Measurements from ENCODE around the gene PLEKHA8.
A peak's percentile ranks its signal among the peaks of the same experiment; 100 is the strongest.

Gene PLEKHA8

GRCh38 chr7:30003098-30003497, 25.1 kb upstream of the PLEKHA8 start:
- no peaks in the 10 kb centered on the region for H3K9me3 Mint-ChIP-seq
- peaks cover 11% of the 10 kb centered on the region for H3K4me1 Mint-ChIP-seq (ENCODE audit: low read depth)
- intact Hi-C loops (cut with micrococcal nuclease): no loop called here

GRCh38 chr7:30005464-30005863, 22.7 kb upstream of the PLEKHA8 start:
- H3K9me3 Mint-ChIP-seq: no peaks in the 10 kb centered on the region
- intact Hi-C loops (cut with micrococcal nuclease): no loop called here
- H3K27ac Mint-ChIP-seq: no peak overlapping the region
- H3K4me1 Mint-ChIP-seq (ENCODE audit: low read depth): peaks cover 3% of the 10 kb centered on the region
- H3K36me3 Mint-ChIP-seq (ENCODE audit: low read depth): peaks cover under 1% of the 10 kb centered on the region
- no peak overlapping the region for H3K4me3 Mint-ChIP-seq
- no peaks in the 10 kb centered on the region for H3K27me3 Mint-ChIP-seq

More at GRCh38 chr7:30003098-30003497, 25.1 kb upstream of the PLEKHA8 start:
- Mint-ChIP-seq H3K36me3 (ENCODE audit: low read depth) (peaks cover 8% of the 10 kb centered on the region), H3K4me3 (no peak overlapping the region), H3K27me3 (no peaks in the 10 kb centered on the region), H3K27ac (no peak overlapping the region)

- intact Hi-C loops (cut with micrococcal nuclease): no loop called here
- Mint-ChIP-seq H3K27ac (no peak overlapping the region), H3K4me1 (ENCODE audit: low read depth) (no peaks in the 10 kb centered on the region), H3K27me3 (no peaks in the 10 kb centered on the region), H3K4me3 (no peak overlapping the region), H3K36me3 (ENCODE audit: low read depth) (peaks cover 19% of the 10 kb centered on the region), H3K9me3 (no peaks in the 10 kb centered on the region)
Measured at GRCh38 chr7:30010021-30010420, 18.2 kb upstream of the PLEKHA8 start.

GRCh38 chr7:30012757-30013156, 15.5 kb upstream of the PLEKHA8 start:
- no peaks in the 10 kb centered on the region for H3K4me1 Mint-ChIP-seq (ENCODE audit: low read depth)
- intact Hi-C loops (cut with micrococcal nuclease): no loop called here
- no peaks in the 10 kb centered on the region for H3K27me3 Mint-ChIP-seq
- peaks cover 42% of the 10 kb centered on the region for H3K36me3 Mint-ChIP-seq (ENCODE audit: low read depth)
- no peak overlapping the region for H3K4me3 Mint-ChIP-seq
- no peak overlapping the region for H3K27ac Mint-ChIP-seq
- no peaks in the 10 kb centered on the region for H3K9me3 Mint-ChIP-seq

- peaks cover 11% of the 10 kb centered on the region for H3K4me1 Mint-ChIP-seq (ENCODE audit: low read depth)
- peaks cover 50% of the 10 kb centered on the region for H3K36me3 Mint-ChIP-seq (ENCODE audit: low read depth)
- intact Hi-C loops (cut with micrococcal nuclease): no loop called here
- no peaks in the 10 kb centered on the region for H3K27me3 Mint-ChIP-seq
- H3K4me3 Mint-ChIP-seq: no peak overlapping the region
- H3K27ac Mint-ChIP-seq: no peak overlapping the region
- no peaks in the 10 kb centered on the region for H3K9me3 Mint-ChIP-seq
Measured at GRCh38 chr7:30018451-30018850, 9.8 kb upstream of the PLEKHA8 start.

- Mint-ChIP-seq H3K4me1 (ENCODE audit: low read depth) (peaks cover 16% of the 10 kb centered on the region), H3K4me3 (no peak overlapping the region), H3K9me3 (no peaks in the 10 kb centered on the region), H3K27me3 (no peaks in the 10 kb centered on the region), H3K27ac (no peak overlapping the region), H3K36me3 (ENCODE audit: low read depth) (peaks cover 43% of the 10 kb centered on the region)
- intact Hi-C loops (cut with micrococcal nuclease): no loop called here
Measured at GRCh38 chr7:30019387-30019786, 8.8 kb upstream of the PLEKHA8 start.

- H3K4me1 Mint-ChIP-seq (ENCODE audit: low read depth): peaks cover 21% of the 10 kb centered on the region
- intact Hi-C loops (cut with micrococcal nuclease): no loop called here
- no peaks in the 10 kb centered on the region for H3K27me3 Mint-ChIP-seq
- no peaks in the 10 kb centered on the region for H3K9me3 Mint-ChIP-seq
- no peak overlapping the region for H3K4me3 Mint-ChIP-seq
- no peak overlapping the region for H3K27ac Mint-ChIP-seq
- H3K36me3 Mint-ChIP-seq (ENCODE audit: low read depth): peaks cover 37% of the 10 kb centered on the region
Measured at GRCh38 chr7:30019960-30020359, 8.3 kb upstream of the PLEKHA8 start.

- H3K36me3 Mint-ChIP-seq (ENCODE audit: low read depth): peaks cover 34% of the 10 kb centered on the region
Measured at GRCh38 chr7:30020535-30020934, 7.7 kb upstream of the PLEKHA8 start.

GRCh38 chr7:30022991-30023390, 5.2 kb upstream of the PLEKHA8 start:
- intact Hi-C loops (cut with micrococcal nuclease): no loop called here
- Mint-ChIP-seq H3K27me3 (no peaks in the 10 kb centered on the region), H3K36me3 (ENCODE audit: low read depth) (peaks cover 11% of the 10 kb centered on the region), H3K9me3 (no peaks in the 10 kb centered on the region), H3K4me3 (no peak overlapping the region), H3K4me1 (ENCODE audit: low read depth) (peaks cover 36% of the 10 kb centered on the region), H3K27ac (no peak overlapping the region)

More at GRCh38 chr7:30020535-30020934, 7.7 kb upstream of the PLEKHA8 start:
- intact Hi-C loops (cut with micrococcal nuclease): no loop called here
- Mint-ChIP-seq H3K4me1 (ENCODE audit: low read depth) (peaks cover 27% of the 10 kb centered on the region), H3K27me3 (no peaks in the 10 kb centered on the region), H3K9me3 (no peaks in the 10 kb centered on the region), H3K4me3 (no peak overlapping the region), H3K27ac (no peak overlapping the region)

- intact Hi-C loops (cut with micrococcal nuclease): no loop called here
Measured at GRCh38 chr7:30023524-30023923, 4.7 kb upstream of the PLEKHA8 start.

GRCh38 chr7:30026229-30027064, 1.8 kb upstream of the PLEKHA8 start, which contains the start of gene FKBP14:
Gene FKBP14 (minus strand): TSS chr7:30026702. CDS start chr7:30026508, 194 bp downstream.
- H3K36me3 Mint-ChIP-seq (ENCODE audit: low read depth): peaks cover 10% of the 10 kb centered on the region
- intact Hi-C loops (cut with micrococcal nuclease): no loop called here
- no peaks in the 10 kb centered on the region for H3K27me3 Mint-ChIP-seq
- no peaks in the 10 kb centered on the region for H3K9me3 Mint-ChIP-seq
- H3K4me1 Mint-ChIP-seq (ENCODE audit: low read depth): peaks cover 36% of the 10 kb centered on the region
- H3K27ac Mint-ChIP-seq: peak within 1 kb of the TSS; percentile 84
- H3K4me3 Mint-ChIP-seq: peak within 1 kb of the TSS; percentile 87

More at GRCh38 chr7:30023524-30023923, 4.7 kb upstream of the PLEKHA8 start:
- Mint-ChIP-seq H3K9me3 (no peaks in the 10 kb centered on the region), H3K4me1 (ENCODE audit: low read depth) (peaks cover 36% of the 10 kb centered on the region), H3K27ac (no peak overlapping the region), H3K36me3 (ENCODE audit: low read depth) (peaks cover 6% of the 10 kb centered on the region), H3K27me3 (no peaks in the 10 kb centered on the region), H3K4me3 (no peak overlapping the region)

- Mint-ChIP-seq H3K36me3 (ENCODE audit: low read depth) (peaks cover 7% of the 10 kb centered on the region), H3K27me3 (no peaks in the 10 kb centered on the region), H3K4me1 (ENCODE audit: low read depth) (peaks cover 36% of the 10 kb centered on the region), H3K4me3 (peak overlapping the region; percentile 87), H3K9me3 (no peaks in the 10 kb centered on the region), H3K27ac (peak overlapping the region; percentile 84)
- intact Hi-C loops (cut with micrococcal nuclease): no loop called here
Measured at GRCh38 chr7:30027065-30027456, 1.2 kb upstream of the PLEKHA8 start.

- H3K4me1 Mint-ChIP-seq (ENCODE audit: low read depth): peaks cover 32% of the 10 kb centered on the region
- intact Hi-C loops (cut with micrococcal nuclease): loop anchor here (2.0 kb wide), 1 partner anchor 39 kb away; the partner anchor contains the start of gene SCRN1
Measured at GRCh38 chr7:30027740-30028215, 434 bp upstream of the PLEKHA8 start.

More at GRCh38 chr7:30027740-30028215, 434 bp upstream of the PLEKHA8 start:
- H3K36me3 Mint-ChIP-seq (ENCODE audit: low read depth): peaks cover 7% of the 10 kb centered on the region
- H3K27ac Mint-ChIP-seq: peak overlapping the region; percentile 84
- H3K27me3 Mint-ChIP-seq: no peaks in the 10 kb centered on the region
- H3K4me3 Mint-ChIP-seq: peak overlapping the region; percentile 87
- H3K9me3 Mint-ChIP-seq: no peaks in the 10 kb centered on the region

Data from dendritic cell treated with granulocyte-macrophage colony-stimulating factor and Interleukin-4, amounts not matched to agents 40 ng/mL and 50 ng/mL, for 4 days (primary cell).